ENCODE measurements around the gene TBC1D10A.

- TF ChIP-seq CTCF (IDR thresholded peaks at IDR 0.05) (no peak), POLR2A (IDR thresholded peaks at IDR 0.05) (no peak)
Observed at GRCh38 chr22:30307041-30307574, 19.6 kb downstream of the TBC1D10A start.

Data from Peyer's patch (tissue), 4 donors.